Gastroesophageal sphincter (tissue), 4 donors: ENCODE data around the gene USP38. TPM values are rescaled to one million over a fixed set of nuclear protein-coding genes. Genes with fewer than 3 reads are reported as not detected.

Experiments
- ATAC-seq: fragments of 150-250 bp; one replicate; pipeline ENCODE4 v1.9.1; 2016; ENCODE audit warnings: mild to moderate bottlenecking, moderate library complexity
- H3K27ac ChIP-seq, 4 donors: fragments of 200-600 bp; sonication (generic) in 3 of 4; 1 replicate in 3 of 4; 2 replicates in 1 of 4; pipeline ENCODE4 v1.5.1; 2016 to 2019
- H3K27me3 ChIP-seq: fragments of 200-600 bp; sonication (generic); one replicate; pipeline ENCODE4 v1.5.1; 2019
- H3K36me3 ChIP-seq, 2 donors: fragments of 200-600 bp; sonication (generic); one replicate each; pipeline ENCODE4 v1.5.1; 2019; ENCODE audit warnings: control low read depth in 1 of 2
- H3K4me1 ChIP-seq, 3 donors: fragments of 200-600 bp; sonication (generic); 1 replicate in 2 of 3; 2 replicates in 1 of 3; pipeline ENCODE4 v1.5.1; 2016 to 2019; ENCODE audit warnings: control low read depth in 2 of 3
- H3K4me3 ChIP-seq, 2 donors: fragments of 200-600 bp; sonication (generic); one replicate each; pipeline ENCODE4 v1.5.1; 2019; ENCODE audit warnings: mild to moderate bottlenecking in 1 of 2, moderate library complexity in 1 of 2
- H3K9me3 ChIP-seq, 3 donors: fragments of 200-600 bp; sonication (generic); one replicate each; pipeline ENCODE4 v1.5.1; 2017 to 2019; ENCODE audit warnings: control low read depth in 2 of 3
- CTCF ChIP-seq, 4 experiments: fragments of 200-600 bp in 2 of 4; fragments of 450-650 bp in 2 of 4; sonication (generic) in 1 of 4; IDR thresholded peaks; one replicate each; pipeline ENCODE4 v1.5.1; 2017 to 2019; ENCODE audit warnings: antibody characterized with exemption in 4 of 4, mild to moderate bottlenecking in 2 of 4, moderate library complexity in 2 of 4
- EP300 ChIP-seq: sonication (generic); formaldehyde crosslinking; IDR thresholded peaks from one replicate; pipeline ENCODE4 v1.6.1; 2017; ENCODE audit warnings: antibody characterized with exemption, mild to moderate bottlenecking
- POLR2A ChIP-seq, 2 donors: fragments of 450-650 bp; IDR thresholded peaks; one replicate each; pipeline ENCODE4 v1.6.1; 2017; ENCODE audit warnings: antibody characterized with exemption in 2 of 2, mild to moderate bottlenecking in 2 of 2, moderate library complexity in 1 of 2
- POLR2AphosphoS5 ChIP-seq: sonication (generic); formaldehyde crosslinking; IDR thresholded peaks from one replicate; pipeline ENCODE4 v1.6.1; 2017; ENCODE audit warnings: antibody characterized with exemption
- WGBS, 2 donors: methylation state at CpG; one replicate each; pipeline ENCODE4 v1.1.5; 2018; ENCODE audit warnings: low coverage in 1 of 2; 5-methylcytosine and 5-hydroxymethylcytosine counted together
- total RNA-seq, 4 donors: library from RNA; depleted of rRNA; stranded (reverse); fragments of >200 nt; gene quantifications; one replicate each; pipeline ENCODE4 v1.1.0, GENCODE V29; 2016

Gene USP38
- total RNA-seq, 4 donors from 2014 or later = 24.2 to 29.9 (median 26.5) TPM

DNA sequence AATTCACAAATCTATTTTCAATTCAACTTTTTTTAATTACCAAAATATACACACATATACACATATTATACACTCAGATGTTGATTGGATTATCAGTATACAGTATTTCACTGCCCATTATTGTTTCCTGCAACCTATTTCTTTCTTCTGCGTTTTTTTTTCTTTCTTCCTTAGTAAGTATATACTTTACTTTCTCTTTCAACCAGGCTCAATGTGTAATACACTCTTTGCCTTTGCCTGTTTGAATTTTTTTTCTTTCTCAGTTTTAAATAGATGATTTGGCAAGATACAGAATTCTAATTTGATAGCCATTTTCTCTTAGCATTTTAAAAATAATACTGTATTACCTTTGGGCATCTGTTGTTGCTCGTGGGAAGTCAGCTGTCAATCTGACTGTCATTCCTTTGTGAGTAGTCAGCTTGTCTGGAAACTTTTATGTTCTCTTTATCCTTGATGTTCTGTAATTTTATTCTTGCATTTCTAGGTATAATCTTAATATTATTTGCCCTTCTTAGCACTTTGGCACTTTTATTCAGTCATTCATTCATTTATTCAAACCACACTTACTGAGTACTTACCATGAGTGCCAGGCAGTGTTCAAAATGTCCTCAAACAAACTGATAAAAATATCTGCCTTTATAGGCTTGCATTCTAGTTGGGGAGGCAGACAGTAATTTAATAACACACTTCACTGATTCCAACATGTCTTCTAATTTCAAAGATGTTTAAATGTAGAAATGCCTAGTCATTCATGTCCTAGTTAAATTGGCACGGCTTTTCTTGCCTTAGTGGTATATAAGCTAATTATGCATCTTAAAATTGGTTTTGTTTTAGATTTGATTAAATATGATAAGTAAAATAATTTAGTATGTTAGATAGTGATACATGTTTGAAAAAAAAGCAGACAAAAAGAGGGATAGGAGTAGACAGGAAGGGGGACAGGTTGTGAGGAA is 3.7 kb downstream of the USP38 start:
- H3K4me1 ChIP-seq = peaks cover 5 to 60% (median 8%) of the 10 kb centered on the region in 3 donors

GRCh38 chr4:143189528-143189927 is 4.8 kb downstream of the USP38 start:
- Histone ChIP-seq H3K9me3 (no peaks in the 10 kb centered on the region), H3K27ac (no peak overlapping the region), H3K27me3 (no peaks in the 10 kb centered on the region), H3K36me3 (peaks cover 0 to 53% of the 10 kb centered on the region in 2 donors), H3K4me3 (no peak overlapping the region), H3K4me1 (peaks cover 5 to 61% (median 8%) of the 10 kb centered on the region in 3 donors)
- no peak for TF ChIP-seq CTCF (IDR thresholded peaks at IDR 0.05)
- no peak for TF ChIP-seq POLR2A (IDR thresholded peaks at IDR 0.05)
- no peak for TF ChIP-seq EP300
- TF ChIP-seq POLR2AphosphoS5 = no peak
- no peak for ATAC-seq
- 31 to 33% methylated on average over 4 of the region's 4 CpGs for WGBS, 2 donors

More for the DNA sequence above, 3.7 kb downstream of the USP38 start:
- ATAC-seq = no peak
- peaks cover 0 to 42% of the 10 kb centered on the region in 2 donors for H3K36me3 ChIP-seq
- no peaks in the 10 kb centered on the region for H3K27me3 ChIP-seq
- no peaks in the 10 kb centered on the region for H3K9me3 ChIP-seq
- TF ChIP-seq CTCF (IDR thresholded peaks at IDR 0.05) (no peak), POLR2AphosphoS5 (no peak), POLR2A (IDR thresholded peaks at IDR 0.05) (no peak), EP300 (no peak)
- H3K4me3 ChIP-seq = peak overlapping the region; percentile 19 to 84
- H3K27ac ChIP-seq = no peak overlapping the region
- 40% methylated on average over 3 of the region's 3 CpGs for WGBS, 2 donors

- Histone ChIP-seq H3K4me1 (peaks cover 0 to 27% (median 0%) of the 10 kb centered on the region in 3 donors), H3K36me3 (peaks cover 4 to 95% of the 10 kb centered on the region in 2 donors), H3K27me3 (no peaks in the 10 kb centered on the region), H3K27ac (no peak overlapping the region), H3K4me3 (no peak overlapping the region), H3K9me3 (no peaks in the 10 kb centered on the region)
- no peak for ATAC-seq
- TF ChIP-seq POLR2AphosphoS5 (no peak), CTCF (IDR thresholded peaks at IDR 0.05) (no peak), EP300 (no peak), POLR2A (IDR thresholded peaks at IDR 0.05) (no peak)
Measured at GRCh38 chr4:143195581-143195980, 10.9 kb downstream of the USP38 start.

DNA sequence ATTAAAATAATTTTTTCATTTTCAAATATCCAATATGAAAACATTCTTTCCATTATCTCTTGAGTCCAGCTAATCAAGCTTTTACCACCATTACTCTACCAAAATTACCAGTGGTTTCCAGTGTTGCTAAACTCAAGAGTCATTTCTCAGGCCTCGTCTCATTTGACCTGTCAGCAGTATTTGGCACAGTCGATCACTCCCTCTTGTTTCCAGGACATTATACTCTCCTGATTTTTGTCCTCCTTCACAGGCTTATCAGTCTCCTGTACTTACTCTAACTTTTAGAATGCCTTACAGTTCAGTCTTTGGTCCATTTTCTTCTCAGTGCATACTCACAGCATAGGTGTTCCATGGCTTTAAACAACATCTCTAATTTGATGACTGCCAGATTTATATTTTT is 11.6 kb downstream of the USP38 start:
- H3K27me3 ChIP-seq = no peaks in the 10 kb centered on the region
- H3K4me1 ChIP-seq = peaks cover 0 to 19% (median 0%) of the 10 kb centered on the region in 3 donors
- H3K36me3 ChIP-seq = peaks cover 4 to 95% of the 10 kb centered on the region in 2 donors
- no peak for TF ChIP-seq POLR2A (IDR thresholded peaks at IDR 0.05)
- TF ChIP-seq EP300 = no peak
- TF ChIP-seq CTCF (IDR thresholded peaks at IDR 0.05) = no peak
- TF ChIP-seq POLR2AphosphoS5 = no peak
- no peak for ATAC-seq
- no peaks in the 10 kb centered on the region for H3K9me3 ChIP-seq
- H3K4me3 ChIP-seq = no peak overlapping the region
- no peak overlapping the region for H3K27ac ChIP-seq
- WGBS, 2 donors = 97 to 100% methylated on average over 2 of the region's 2 CpGs

GRCh38 chr4:143199503-143199902 is 14.8 kb downstream of the USP38 start:
- peaks cover 0 to 16% (median 0%) of the 10 kb centered on the region in 3 donors for H3K4me1 ChIP-seq
- 80 to 90% methylated on average over 2 of the region's 2 CpGs for WGBS, 2 donors
- no peak overlapping the region for H3K27ac ChIP-seq
- no peaks in the 10 kb centered on the region for H3K9me3 ChIP-seq
- no peaks in the 10 kb centered on the region for H3K27me3 ChIP-seq
- TF ChIP-seq CTCF (IDR thresholded peaks at IDR 0.05) (no peak), EP300 (no peak), POLR2A (IDR thresholded peaks at IDR 0.05) (no peak), POLR2AphosphoS5 (no peak)
- H3K4me3 ChIP-seq = no peak overlapping the region
- ATAC-seq = no peak
- H3K36me3 ChIP-seq = peaks cover 4 to 77% of the 10 kb centered on the region in 2 donors
